NB4 (cell line): ENCODE measurements around the gene GRIN2A.

ENCODE experiments used
- DNase-seq: peaks from one replicate; pipeline ENCODE4 v3.0.0; 2010; ENCODE audit warnings: low read depth
- H3K4me3 ChIP-seq: one replicate; pipeline ENCODE4 v1.5.1; 2011; ENCODE audit warnings: mild to moderate bottlenecking, low read depth, low read length, moderate library complexity
- CTCF ChIP-seq: IDR thresholded peaks from one replicate; pipeline ENCODE4 v1.5.1; 2012; ENCODE audit warnings: low read depth, low read length
- MAX ChIP-seq: IDR thresholded peaks from 2 replicates; pipeline ENCODE4 v1.6.1; 2011; ENCODE audit warnings: low read depth, low read length
- MYC ChIP-seq: IDR thresholded peaks from 2 replicates; pipeline ENCODE4 v1.6.1; 2011; ENCODE audit warnings: low read depth, low read length
- POLR2A ChIP-seq: IDR thresholded peaks from 2 replicates; pipeline ENCODE4 v1.6.1; 2011; ENCODE audit warnings: mild to moderate bottlenecking; ENCODE audit not compliant: insufficient read length; ENCODE audit errors: extremely low read depth

GRIN2A gene

GRCh38 chr16:9797306-9797705, 384.9 kb downstream of the GRIN2A start:
- H3K4me3 ChIP-seq: no peak overlapping the region
- no peak for TF ChIP-seq MAX
- no peak for TF ChIP-seq POLR2A
- no peak for TF ChIP-seq CTCF
- TF ChIP-seq MYC: no peak
- DNase-seq: no peak

GRCh38 chr16:9793623-9794022, 388.6 kb downstream of the GRIN2A start:
- no peak for DNase-seq
- no peak overlapping the region for H3K4me3 ChIP-seq
- TF ChIP-seq MAX: no peak
- no peak for TF ChIP-seq POLR2A
- no peak for TF ChIP-seq MYC
- no peak for TF ChIP-seq CTCF

GRCh38 chr16:9791556-9791955, 390.7 kb downstream of the GRIN2A start:
- TF ChIP-seq CTCF (no peak), POLR2A (no peak), MYC (no peak)
- no peak overlapping the region for H3K4me3 ChIP-seq
- no peak for DNase-seq

- H3K4me3 ChIP-seq: no peak overlapping the region
- TF ChIP-seq CTCF (no peak), MYC (no peak), MAX (no peak)
- no peak for DNase-seq
Observed at GRCh38 chr16:9790199-9790598, 392.0 kb downstream of the GRIN2A start.

- no peak for TF ChIP-seq CTCF
- TF ChIP-seq MAX: no peak
- no peak for TF ChIP-seq MYC
- TF ChIP-seq POLR2A: no peak
- H3K4me3 ChIP-seq: no peak overlapping the region
- DNase-seq: no peak
Observed at GRCh38 chr16:9787717-9788116, 394.5 kb downstream of the GRIN2A start.

GRCh38 chr16:9780831-9781230, 401.4 kb downstream of the GRIN2A start:
- no peak for DNase-seq
- H3K4me3 ChIP-seq: no peak overlapping the region
- TF ChIP-seq POLR2A: no peak
- TF ChIP-seq CTCF: no peak
- TF ChIP-seq MAX: no peak
- TF ChIP-seq MYC: no peak
